Measurements from ENCODE around the gene HECA.

DNA sequence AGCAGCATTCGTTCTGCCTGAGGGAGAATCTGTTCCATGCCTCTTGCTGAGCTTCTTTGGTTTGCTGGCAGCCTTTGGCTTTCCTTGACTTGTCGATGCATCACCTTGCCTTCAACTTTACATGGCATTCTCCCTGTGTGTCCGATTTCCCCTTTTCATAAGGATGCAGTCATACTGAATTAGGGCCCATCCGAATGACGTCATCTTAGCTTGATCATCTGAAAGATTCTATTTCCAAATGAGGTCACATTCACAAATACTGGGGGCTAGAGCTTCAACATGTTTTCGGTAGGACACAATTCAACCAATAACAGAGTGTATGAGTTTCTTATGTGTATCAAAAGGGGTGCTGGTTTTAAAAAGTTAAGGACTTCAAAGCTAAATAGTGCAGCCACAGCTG is 27.8 kb upstream of the HECA start:
- TF ChIP-seq, protein P1, sequence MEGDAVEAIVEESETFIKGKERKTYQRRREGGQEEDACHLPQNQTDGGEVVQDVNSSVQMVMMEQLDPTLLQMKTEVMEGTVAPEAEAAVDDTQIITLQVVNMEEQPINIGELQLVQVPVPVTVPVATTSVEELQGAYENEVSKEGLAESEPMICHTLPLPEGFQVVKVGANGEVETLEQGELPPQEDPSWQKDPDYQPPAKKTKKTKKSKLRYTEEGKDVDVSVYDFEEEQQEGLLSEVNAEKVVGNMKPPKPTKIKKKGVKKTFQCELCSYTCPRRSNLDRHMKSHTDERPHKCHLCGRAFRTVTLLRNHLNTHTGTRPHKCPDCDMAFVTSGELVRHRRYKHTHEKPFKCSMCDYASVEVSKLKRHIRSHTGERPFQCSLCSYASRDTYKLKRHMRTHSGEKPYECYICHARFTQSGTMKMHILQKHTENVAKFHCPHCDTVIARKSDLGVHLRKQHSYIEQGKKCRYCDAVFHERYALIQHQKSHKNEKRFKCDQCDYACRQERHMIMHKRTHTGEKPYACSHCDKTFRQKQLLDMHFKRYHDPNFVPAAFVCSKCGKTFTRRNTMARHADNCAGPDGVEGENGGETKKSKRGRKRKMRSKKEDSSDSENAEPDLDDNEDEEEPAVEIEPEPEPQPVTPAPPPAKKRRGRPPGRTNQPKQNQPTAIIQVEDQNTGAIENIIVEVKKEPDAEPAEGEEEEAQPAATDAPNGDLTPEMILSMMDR (IDR thresholded peaks at IDR 0.05 in 2 of 3, conservative IDR thresholded peaks at IDR 0.05 in 1 of 3; ENCODE audit: control insufficient read depth in 2 of 3, extremely low read depth in 1 of 3, insufficient read depth in 1 of 3, low read depth in 3 of 3, low read length in 3 of 3) = no peak
- TF ChIP-seq, protein P2, sequence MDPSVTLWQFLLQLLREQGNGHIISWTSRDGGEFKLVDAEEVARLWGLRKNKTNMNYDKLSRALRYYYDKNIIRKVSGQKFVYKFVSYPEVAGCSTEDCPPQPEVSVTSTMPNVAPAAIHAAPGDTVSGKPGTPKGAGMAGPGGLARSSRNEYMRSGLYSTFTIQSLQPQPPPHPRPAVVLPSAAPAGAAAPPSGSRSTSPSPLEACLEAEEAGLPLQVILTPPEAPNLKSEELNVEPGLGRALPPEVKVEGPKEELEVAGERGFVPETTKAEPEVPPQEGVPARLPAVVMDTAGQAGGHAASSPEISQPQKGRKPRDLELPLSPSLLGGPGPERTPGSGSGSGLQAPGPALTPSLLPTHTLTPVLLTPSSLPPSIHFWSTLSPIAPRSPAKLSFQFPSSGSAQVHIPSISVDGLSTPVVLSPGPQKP (IDR thresholded peaks at IDR 0.05; ENCODE audit: low read depth, low read length) = no peak
- TF ChIP-seq NFYB (IDR thresholded peaks at IDR 0.05; ENCODE audit: insufficient read depth, low read depth, low read length) = no peak
- no peak for TF ChIP-seq SRF (IDR thresholded peaks at IDR 0.05; ENCODE audit: low read depth in 2 of 2, low read length in 2 of 2)
- TF ChIP-seq SPI1 (IDR thresholded peaks at IDR 0.05; ENCODE audit: borderline replicate concordance, insufficient read depth, low read depth, low read length) = no peak
- no peak for TF ChIP-seq POLR2AphosphoS5 (IDR thresholded peaks at IDR 0.05; ENCODE audit: low read length)
- TF ChIP-seq, protein P3, sequence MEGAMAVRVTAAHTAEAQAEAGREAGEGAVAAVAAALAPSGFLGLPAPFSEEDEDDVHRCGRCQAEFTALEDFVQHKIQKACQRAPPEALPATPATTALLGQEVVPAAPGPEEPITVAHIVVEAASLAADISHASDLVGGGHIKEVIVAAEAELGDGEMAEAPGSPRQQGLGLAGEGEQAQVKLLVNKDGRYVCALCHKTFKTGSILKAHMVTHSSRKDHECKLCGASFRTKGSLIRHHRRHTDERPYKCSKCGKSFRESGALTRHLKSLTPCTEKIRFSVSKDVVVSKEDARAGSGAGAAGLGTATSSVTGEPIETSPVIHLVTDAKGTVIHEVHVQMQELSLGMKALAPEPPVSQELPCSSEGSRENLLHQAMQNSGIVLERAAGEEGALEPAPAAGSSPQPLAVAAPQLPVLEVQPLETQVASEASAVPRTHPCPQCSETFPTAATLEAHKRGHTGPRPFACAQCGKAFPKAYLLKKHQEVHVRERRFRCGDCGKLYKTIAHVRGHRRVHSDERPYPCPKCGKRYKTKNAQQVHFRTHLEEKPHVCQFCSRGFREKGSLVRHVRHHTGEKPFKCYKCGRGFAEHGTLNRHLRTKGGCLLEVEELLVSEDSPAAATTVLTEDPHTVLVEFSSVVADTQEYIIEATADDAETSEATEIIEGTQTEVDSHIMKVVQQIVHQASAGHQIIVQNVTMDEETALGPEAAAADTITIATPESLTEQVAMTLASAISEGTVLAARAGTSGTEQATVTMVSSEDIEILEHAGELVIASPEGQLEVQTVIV (IDR thresholded peaks at IDR 0.05; ENCODE audit: borderline replicate concordance, partially characterized antibody) = no peak
- no peak for TF ChIP-seq ZSCAN29 (IDR thresholded peaks at IDR 0.05)
- TF ChIP-seq, protein P4, sequence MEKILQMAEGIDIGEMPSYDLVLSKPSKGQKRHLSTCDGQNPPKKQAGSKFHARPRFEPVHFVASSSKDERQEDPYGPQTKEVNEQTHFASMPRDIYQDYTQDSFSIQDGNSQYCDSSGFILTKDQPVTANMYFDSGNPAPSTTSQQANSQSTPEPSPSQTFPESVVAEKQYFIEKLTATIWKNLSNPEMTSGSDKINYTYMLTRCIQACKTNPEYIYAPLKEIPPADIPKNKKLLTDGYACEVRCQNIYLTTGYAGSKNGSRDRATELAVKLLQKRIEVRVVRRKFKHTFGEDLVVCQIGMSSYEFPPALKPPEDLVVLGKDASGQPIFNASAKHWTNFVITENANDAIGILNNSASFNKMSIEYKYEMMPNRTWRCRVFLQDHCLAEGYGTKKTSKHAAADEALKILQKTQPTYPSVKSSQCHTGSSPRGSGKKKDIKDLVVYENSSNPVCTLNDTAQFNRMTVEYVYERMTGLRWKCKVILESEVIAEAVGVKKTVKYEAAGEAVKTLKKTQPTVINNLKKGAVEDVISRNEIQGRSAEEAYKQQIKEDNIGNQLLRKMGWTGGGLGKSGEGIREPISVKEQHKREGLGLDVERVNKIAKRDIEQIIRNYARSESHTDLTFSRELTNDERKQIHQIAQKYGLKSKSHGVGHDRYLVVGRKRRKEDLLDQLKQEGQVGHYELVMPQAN (conservative IDR thresholded peaks at IDR 0.05) = no peak
- TF ChIP-seq YY1 (IDR thresholded peaks at IDR 0.05; ENCODE audit: low read depth, low read length) = no peak
